H1 (cell line): Measurements from ENCODE around the gene SLC25A11.

Source experiments
- ATF3 ChIP-seq: IDR thresholded peaks from 2 replicates; pipeline ENCODE4 v1.6.1; 2011; ENCODE audit warnings: low read depth, mild to moderate bottlenecking, low read length; ENCODE audit not compliant: insufficient read depth
- BCL11A ChIP-seq, 2 experiments: IDR thresholded peaks; one replicate each; pipeline ENCODE4 v1.6.1; 2011; ENCODE audit warnings: low read depth in 2 of 2, low read length in 2 of 2, mild to moderate bottlenecking in 2 of 2
- CBX5 ChIP-seq: fragments of 300-800, 300-1000 bp; sonication (generic); IDR thresholded peaks from 2 replicates; pipeline ENCODE4 v1.7.1; 2016; ENCODE audit warnings: antibody characterized with exemption, low read length, low read depth
- CTCF ChIP-seq, 3 experiments: IDR thresholded peaks; 1 replicate in 2 of 3; 2 replicates in 1 of 3; pipeline versions ENCODE4 v1.5.1 to v1.6.1; 2011; ENCODE audit warnings: low read length in 3 of 3, mild to moderate bottlenecking in 3 of 3, inconsistent platforms in 2 of 3, low read depth in 1 of 3, moderate library complexity in 1 of 3; ENCODE audit not compliant: insufficient read depth in 1 of 3; ENCODE audit errors: control extremely low read depth in 1 of 3
- MAX ChIP-seq: IDR thresholded peaks from 2 replicates; pipeline ENCODE4 v1.6.1; 2012; ENCODE audit warnings: inconsistent platforms
- POLR2A ChIP-seq, 2 experiments: IDR thresholded peaks; 1 replicate in 1 of 2; 2 replicates in 1 of 2; pipeline ENCODE4 v1.6.1; 2011; ENCODE audit warnings: low read depth in 2 of 2, low read length in 2 of 2, mild to moderate bottlenecking in 2 of 2; ENCODE audit errors: control extremely low read depth in 1 of 2
- POLR2AphosphoS5 ChIP-seq: IDR thresholded peaks from 2 replicates; pipeline ENCODE4 v1.6.1; 2011; ENCODE audit warnings: low read depth, low read length
- RAD21 ChIP-seq, 2 experiments: IDR thresholded peaks in 1 of 2; conservative IDR thresholded peaks in 1 of 2; 2 replicates each; pipeline ENCODE4 v1.6.1; 2011; ENCODE audit warnings: low read depth in 2 of 2, low read length in 2 of 2, improper control_type of control experiment in 1 of 2, inconsistent platforms in 1 of 2, mild to moderate bottlenecking in 1 of 2, moderate library complexity in 1 of 2
- RNF2 ChIP-seq: fragments of 200-900, 300-1000 bp; sonication (generic); IDR thresholded peaks from 2 replicates; pipeline ENCODE4 v1.7.1; 2016; ENCODE audit warnings: borderline replicate concordance, low read depth, mild to moderate bottlenecking, antibody characterized with exemption, low read length; ENCODE audit not compliant: poor library complexity, severe bottlenecking; ENCODE audit errors: missing control alignments
- SAP30 ChIP-seq: fragments of 300-600 bp; sonication (generic); IDR thresholded peaks from 2 replicates; pipeline ENCODE4 v1.7.1; 2012; ENCODE audit warnings: low read length, moderate library complexity, mild to moderate bottlenecking, inconsistent platforms; ENCODE audit not compliant: insufficient read depth, insufficient replicate concordance
- TAF1 ChIP-seq: IDR thresholded peaks from 2 replicates; pipeline ENCODE4 v1.6.1; 2011; ENCODE audit warnings: mild to moderate bottlenecking, low read depth, low read length

- no peak for TF ChIP-seq RNF2
- no peak for TF ChIP-seq TAF1
- no peak for TF ChIP-seq POLR2AphosphoS5
- TF ChIP-seq RAD21 (IDR thresholded peaks at IDR 0.05 in 1 of 2, conservative IDR thresholded peaks at IDR 0.05 in 1 of 2; ENCODE audit: low read depth in 2 of 2, low read length in 2 of 2): no peak
- TF ChIP-seq BCL11A (IDR thresholded peaks at IDR 0.05; ENCODE audit: low read depth in 2 of 2, low read length in 2 of 2): no peak
- TF ChIP-seq CTCF (IDR thresholded peaks at IDR 0.05; ENCODE audit: control extremely low read depth in 1 of 3, insufficient read depth in 1 of 3, low read depth in 1 of 3, low read length in 3 of 3): no peak
- no peak for TF ChIP-seq ATF3
- TF ChIP-seq CBX5: no peak
- TF ChIP-seq SAP30: no peak
- TF ChIP-seq MAX: no peak
- no peak for TF ChIP-seq POLR2A (IDR thresholded peaks at IDR 0.05; ENCODE audit: control extremely low read depth in 1 of 2, low read depth in 2 of 2, low read length in 2 of 2)
These were observed 44.7 kb downstream of the SLC25A11 start for GRCh38 chr17:4895121-4895520.
